ENCODE data around the gene CTNNA3. TPM values are rescaled to one million over a fixed set of nuclear protein-coding genes. Genes with fewer than 3 reads are reported as not detected.

CTNNA3 gene
- total RNA-seq, 2 donors from 2014 or later, result not detected

DNA sequence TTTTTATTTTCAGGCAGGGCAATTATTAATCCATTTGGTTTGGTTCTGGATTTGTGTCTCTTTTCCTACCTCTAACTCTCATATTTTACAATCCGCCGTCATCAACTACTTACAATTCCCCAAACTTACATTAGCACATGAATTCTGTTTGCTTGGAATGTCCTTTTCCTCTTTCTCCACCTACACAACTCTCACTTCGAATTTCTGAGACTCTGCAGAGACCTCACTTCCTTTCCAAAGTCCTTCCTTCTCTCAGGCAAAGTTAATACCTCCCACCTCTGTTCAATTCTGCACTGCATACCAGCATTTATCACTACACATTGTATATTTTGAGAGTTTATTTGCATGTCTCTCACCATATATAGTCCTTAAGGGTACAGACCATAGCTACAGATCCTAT, 892.8 kb downstream of the CTNNA3 start:
- Mint-ChIP-seq H3K27ac (no peak overlapping the region), H3K27me3 (no peaks in the 10 kb centered on the region), H3K36me3 (peaks cover 5% of the 10 kb centered on the region), H3K4me1 (ENCODE audit: low read depth in 2 of 2) (no peaks in the 10 kb centered on the region), H3K9me3 (peaks cover 4% of the 10 kb centered on the region), H3K4me3 (no peak overlapping the region)
- no peak for ATAC-seq
- no peak for DNase-seq (ENCODE audit: low spot score)

DNA sequence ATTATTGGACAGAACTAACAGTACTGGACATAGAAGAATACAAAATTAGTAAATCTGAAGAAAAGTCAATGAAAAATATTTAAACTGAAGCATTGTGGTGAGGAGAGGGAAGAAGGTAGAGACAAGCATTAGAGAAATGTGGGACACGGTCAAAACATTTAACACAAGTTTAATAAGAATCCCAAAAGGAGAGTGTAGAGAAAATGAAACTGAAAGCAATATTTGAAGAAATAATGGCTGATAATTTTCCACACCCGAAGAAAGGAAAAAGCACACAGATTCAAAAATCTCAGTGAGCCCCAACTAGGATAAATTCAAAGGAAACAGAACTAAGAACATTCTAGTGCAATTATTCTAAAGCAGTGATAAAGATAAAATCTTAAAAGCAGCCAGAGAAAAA, 896.5 kb downstream of the CTNNA3 start:
- Mint-ChIP-seq H3K27ac (no peak overlapping the region), H3K4me1 (ENCODE audit: low read depth in 2 of 2) (no peaks in the 10 kb centered on the region), H3K9me3 (peaks cover 13% of the 10 kb centered on the region), H3K4me3 (no peak overlapping the region), H3K36me3 (peaks cover 5% of the 10 kb centered on the region), H3K27me3 (no peaks in the 10 kb centered on the region)
- no peak for ATAC-seq
- DNase-seq (ENCODE audit: low spot score), result no peak

DNA sequence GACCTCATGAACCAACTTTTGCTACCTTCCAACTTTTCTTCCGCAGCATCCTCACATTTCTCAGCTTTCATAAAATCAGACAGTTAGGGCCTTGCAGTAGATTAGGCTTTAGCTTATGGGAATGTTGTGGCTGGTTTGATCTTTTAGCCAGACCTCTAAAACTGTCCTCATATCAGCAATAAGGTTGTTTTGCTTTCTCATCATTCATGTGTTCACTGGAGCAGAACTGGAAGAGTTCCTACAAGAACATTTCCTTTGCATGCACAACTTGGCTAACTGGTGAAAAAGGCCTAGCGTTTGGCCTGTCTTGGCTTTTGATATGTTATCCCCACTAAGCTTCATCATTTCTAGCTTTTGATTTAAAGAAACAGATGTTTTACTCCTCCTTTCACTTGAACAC, 900.1 kb downstream of the CTNNA3 start:
- peaks cover 15% of the 10 kb centered on the region for H3K9me3 Mint-ChIP-seq
- H3K27me3 Mint-ChIP-seq, result no peaks in the 10 kb centered on the region
- H3K27ac Mint-ChIP-seq, result no peak overlapping the region
- DNase-seq (ENCODE audit: low spot score) (no peak), ATAC-seq (no peak)
- H3K4me1 Mint-ChIP-seq (ENCODE audit: low read depth in 2 of 2), result no peaks in the 10 kb centered on the region
- H3K4me3 Mint-ChIP-seq, result no peak overlapping the region
- no peaks in the 10 kb centered on the region for H3K36me3 Mint-ChIP-seq

DNA sequence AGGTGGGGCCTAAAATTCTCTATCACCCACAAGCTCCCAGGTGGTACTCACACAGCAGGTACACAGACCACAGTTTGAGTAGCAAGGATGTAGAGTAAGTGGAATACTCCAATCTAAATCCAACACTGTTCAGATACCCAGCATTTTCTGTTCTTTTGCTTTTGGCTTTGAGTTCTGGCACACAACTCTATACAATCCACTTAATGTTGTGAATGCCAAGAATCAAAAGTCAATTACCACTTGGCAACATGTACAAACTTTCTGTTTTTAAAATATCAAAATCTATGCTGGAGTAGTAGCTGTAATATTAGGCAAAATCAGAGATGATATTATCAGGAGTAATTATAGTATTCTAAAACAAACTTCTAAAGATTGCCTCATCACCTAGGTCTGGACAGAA, 903.6 kb downstream of the CTNNA3 start:
- H3K27me3 Mint-ChIP-seq, result no peaks in the 10 kb centered on the region
- no peaks in the 10 kb centered on the region for H3K4me1 Mint-ChIP-seq (ENCODE audit: low read depth in 2 of 2)
- H3K9me3 Mint-ChIP-seq, result peaks cover 17% of the 10 kb centered on the region
- H3K4me3 Mint-ChIP-seq, result no peak overlapping the region
- no peak for DNase-seq (ENCODE audit: low spot score)
- no peaks in the 10 kb centered on the region for H3K36me3 Mint-ChIP-seq
- H3K27ac Mint-ChIP-seq, result no peak overlapping the region
- ATAC-seq, result no peak

DNA sequence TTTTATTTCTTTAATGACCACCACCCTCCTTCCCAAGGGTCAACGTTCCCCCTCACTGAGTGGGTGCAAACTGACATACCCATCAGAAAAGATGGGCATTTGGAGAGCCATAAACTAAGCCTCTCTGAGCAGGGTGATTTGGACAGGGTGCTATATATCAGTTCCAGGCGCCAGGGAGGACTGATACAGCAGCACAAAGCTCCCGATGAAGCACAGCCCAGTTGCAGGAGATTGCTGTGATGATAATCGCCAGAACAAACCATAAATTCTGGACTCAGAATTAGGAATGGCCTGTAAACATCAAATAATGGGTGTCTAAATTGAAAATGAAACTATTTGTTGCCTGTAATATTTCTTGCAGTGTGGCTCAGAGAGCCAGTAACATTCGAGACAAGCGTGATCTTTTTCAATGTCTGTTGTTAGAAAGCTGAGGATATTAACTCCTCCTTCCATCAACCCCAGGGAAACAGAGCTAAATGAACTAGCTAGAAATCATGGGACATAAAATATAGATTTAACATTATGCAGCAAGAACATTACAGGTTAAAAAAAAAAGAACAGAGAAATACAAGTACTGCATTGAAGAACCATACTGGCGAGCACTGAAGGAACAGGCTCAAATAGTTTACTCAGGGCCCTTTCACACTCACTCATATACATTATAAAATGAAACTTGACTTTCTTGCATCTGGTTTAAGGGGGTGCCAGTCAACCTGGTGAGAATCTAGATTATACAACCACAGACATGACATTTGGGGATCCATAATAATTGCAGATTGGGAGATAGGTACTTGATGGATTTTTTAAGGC, 907.6 kb downstream of the CTNNA3 start:
- H3K4me1 Mint-ChIP-seq (ENCODE audit: low read depth in 2 of 2), result no peaks in the 10 kb centered on the region
- H3K9me3 Mint-ChIP-seq, result peaks cover 8% of the 10 kb centered on the region
- no peak overlapping the region for H3K27ac Mint-ChIP-seq
- ATAC-seq (no peak), DNase-seq (ENCODE audit: low spot score) (no peak)
- H3K36me3 Mint-ChIP-seq, result no peaks in the 10 kb centered on the region
- no peak overlapping the region for H3K4me3 Mint-ChIP-seq
- no peaks in the 10 kb centered on the region for H3K27me3 Mint-ChIP-seq

DNA sequence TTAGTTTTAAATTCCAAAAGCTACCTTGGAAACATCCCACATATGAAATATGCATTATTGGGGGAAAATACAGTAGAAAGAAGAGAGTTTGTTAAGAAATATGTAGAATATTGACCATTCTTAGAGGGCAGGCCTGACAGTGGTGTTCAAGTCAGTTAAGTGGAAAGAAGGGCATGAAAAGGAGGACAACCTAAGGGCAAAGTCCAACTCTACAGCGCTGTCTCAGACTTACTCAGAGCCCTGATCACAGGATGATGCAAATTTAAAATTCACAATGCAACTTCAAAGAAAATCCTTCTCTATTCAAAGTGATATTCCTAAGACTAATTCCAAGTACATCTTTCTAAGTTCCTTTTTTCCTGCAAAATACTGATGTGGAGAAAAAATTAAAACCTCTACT, 909.3 kb downstream of the CTNNA3 start:
- Mint-ChIP-seq H3K36me3 (no peaks in the 10 kb centered on the region), H3K9me3 (peaks cover 8% of the 10 kb centered on the region), H3K4me1 (ENCODE audit: low read depth in 2 of 2) (no peaks in the 10 kb centered on the region), H3K27me3 (no peaks in the 10 kb centered on the region), H3K4me3 (no peak overlapping the region), H3K27ac (no peak overlapping the region)
- DNase-seq (ENCODE audit: low spot score) (no peak), ATAC-seq (no peak)

DNA sequence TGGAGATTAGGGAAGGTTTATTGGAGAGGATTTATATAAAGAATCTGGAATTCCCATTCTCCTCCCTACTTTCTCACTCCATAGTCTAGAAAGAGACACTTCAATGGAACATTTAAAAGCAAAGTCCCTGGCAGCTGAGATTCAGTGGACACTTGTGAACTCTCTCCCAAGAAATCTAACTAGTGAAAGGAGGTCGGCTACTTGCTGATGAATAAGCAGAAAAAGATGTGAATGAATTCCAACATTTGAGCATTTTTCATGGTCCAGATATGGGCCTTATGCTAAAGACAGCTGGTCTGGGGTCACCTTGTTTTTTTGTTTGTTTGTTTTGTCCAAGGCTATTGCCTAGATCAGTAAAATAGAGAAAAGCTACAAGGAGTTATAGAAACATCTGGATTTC, 911.2 kb downstream of the CTNNA3 start:
- no peaks in the 10 kb centered on the region for H3K27me3 Mint-ChIP-seq
- H3K9me3 Mint-ChIP-seq, result peaks cover 5% of the 10 kb centered on the region
- no peak for DNase-seq (ENCODE audit: low spot score)
- no peaks in the 10 kb centered on the region for H3K4me1 Mint-ChIP-seq (ENCODE audit: low read depth in 2 of 2)
- ATAC-seq, result no peak
- no peak overlapping the region for H3K4me3 Mint-ChIP-seq
- no peaks in the 10 kb centered on the region for H3K36me3 Mint-ChIP-seq
- no peak overlapping the region for H3K27ac Mint-ChIP-seq

DNA sequence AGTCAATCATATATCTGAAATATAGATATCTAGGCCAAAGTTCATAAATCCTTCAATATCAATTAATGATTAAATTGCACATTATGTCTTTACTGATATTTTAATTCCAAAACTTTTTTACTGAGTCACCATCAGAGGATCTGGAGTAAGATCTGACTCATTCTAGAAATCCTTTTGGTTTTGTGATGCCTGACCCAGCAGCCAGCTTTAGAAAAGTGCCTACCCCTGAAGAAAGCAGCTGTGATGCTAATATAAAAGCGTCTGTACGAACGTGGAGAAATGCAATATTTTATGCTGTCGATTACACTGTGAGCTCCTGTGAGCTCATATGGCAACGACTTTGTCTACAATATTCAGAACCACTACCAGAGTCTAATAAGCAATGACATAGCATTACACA, 912.7 kb downstream of the CTNNA3 start:
- ATAC-seq (no peak), DNase-seq (ENCODE audit: low spot score) (no peak)
- Mint-ChIP-seq H3K4me1 (ENCODE audit: low read depth in 2 of 2) (no peaks in the 10 kb centered on the region), H3K9me3 (peaks cover 6% of the 10 kb centered on the region), H3K4me3 (no peak overlapping the region), H3K27me3 (no peaks in the 10 kb centered on the region), H3K36me3 (no peaks in the 10 kb centered on the region), H3K27ac (no peak overlapping the region)

DNA sequence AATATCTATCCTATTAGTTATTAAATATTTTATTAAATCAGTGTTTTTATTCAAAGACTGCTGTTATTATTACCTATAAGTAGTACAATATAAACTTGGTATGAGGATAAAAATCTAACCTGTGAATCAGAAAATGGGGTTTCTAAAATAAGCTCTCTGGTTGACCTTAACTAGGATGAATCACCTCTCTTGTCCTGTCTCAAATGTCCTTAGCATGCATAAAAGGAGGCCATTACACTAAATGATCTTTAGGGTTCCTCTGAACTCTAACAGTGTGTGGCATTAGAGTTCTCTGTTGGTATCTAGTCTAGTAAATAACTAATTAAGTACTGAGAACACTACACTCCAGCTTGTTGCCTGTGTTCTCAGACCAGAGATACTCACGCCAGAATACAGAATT, 913.2 kb downstream of the CTNNA3 start:
- Mint-ChIP-seq H3K9me3 (peaks cover 6% of the 10 kb centered on the region), H3K27ac (no peak overlapping the region), H3K4me3 (no peak overlapping the region), H3K36me3 (no peaks in the 10 kb centered on the region), H3K4me1 (ENCODE audit: low read depth in 2 of 2) (no peaks in the 10 kb centered on the region), H3K27me3 (no peaks in the 10 kb centered on the region)
- ATAC-seq (no peak), DNase-seq (ENCODE audit: low spot score) (no peak)

DNA sequence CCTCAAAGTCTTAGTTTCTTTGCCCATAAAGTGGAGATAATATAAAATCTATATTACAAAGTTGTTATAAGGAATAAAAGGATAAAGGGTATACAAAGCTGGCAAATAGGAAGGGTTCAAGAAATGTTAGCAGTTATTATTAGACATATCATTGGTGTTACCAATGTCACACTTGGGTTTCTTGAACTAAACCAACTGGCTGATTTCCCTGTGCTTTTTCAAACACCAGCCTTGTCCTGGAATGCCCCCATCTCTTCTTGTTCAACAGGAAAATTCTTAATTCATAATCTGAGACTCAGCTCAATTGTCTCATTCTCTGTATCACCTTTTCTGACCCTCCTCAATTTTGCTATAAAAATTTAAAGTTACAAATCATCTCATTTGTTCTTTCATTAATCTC, 913.9 kb downstream of the CTNNA3 start:
- Mint-ChIP-seq H3K27me3 (no peaks in the 10 kb centered on the region), H3K4me1 (ENCODE audit: low read depth in 2 of 2) (no peaks in the 10 kb centered on the region), H3K9me3 (peaks cover 6% of the 10 kb centered on the region), H3K4me3 (no peak overlapping the region), H3K36me3 (peaks cover 3% of the 10 kb centered on the region), H3K27ac (no peak overlapping the region)
- ATAC-seq (no peak), DNase-seq (ENCODE audit: low spot score) (no peak)

DNA sequence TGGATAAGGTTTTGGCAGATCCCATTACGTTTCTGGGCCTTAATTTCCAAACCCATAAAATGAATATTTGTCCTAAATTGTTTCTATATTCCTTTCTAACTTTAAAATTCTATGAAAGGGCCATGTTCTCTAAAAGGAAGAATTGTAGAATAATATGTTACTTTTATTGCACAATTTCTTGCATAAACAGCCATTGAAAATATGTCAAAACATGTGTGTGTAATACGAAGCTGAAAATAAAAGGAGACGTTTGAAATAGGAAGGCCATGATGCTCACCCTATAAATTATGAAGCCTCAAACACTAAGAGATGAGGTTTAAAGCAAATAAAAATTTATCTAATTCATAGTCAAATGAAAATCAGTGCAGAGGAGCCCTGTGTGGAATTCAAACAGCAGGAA, 915.2 kb downstream of the CTNNA3 start:
- H3K36me3 Mint-ChIP-seq, result peaks cover 6% of the 10 kb centered on the region

DNA sequence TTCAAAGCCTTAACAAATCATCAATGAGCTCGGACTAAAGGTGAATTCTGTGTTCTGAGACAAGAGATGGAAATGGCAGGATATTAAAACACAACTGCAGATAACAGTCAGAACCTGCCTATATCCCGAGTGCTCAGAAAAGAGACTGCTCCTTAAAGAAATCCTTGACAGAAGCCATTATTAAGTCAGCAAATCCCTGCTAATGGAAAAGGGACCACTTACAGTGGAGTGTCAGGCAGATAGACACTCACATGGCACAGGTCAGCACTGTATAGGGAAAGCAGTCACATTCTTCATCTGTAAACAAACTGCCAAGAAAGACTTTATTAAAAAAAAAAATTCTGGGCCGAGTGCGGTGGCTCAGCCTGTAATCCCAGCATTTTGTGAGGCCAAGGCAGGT, 917.6 kb downstream of the CTNNA3 start:
- Mint-ChIP-seq H3K4me1 (ENCODE audit: low read depth in 2 of 2) (no peaks in the 10 kb centered on the region), H3K27me3 (no peaks in the 10 kb centered on the region), H3K27ac (no peak overlapping the region)

More for the DNA sequence above, 915.2 kb downstream of the CTNNA3 start:
- Mint-ChIP-seq H3K27ac (no peak overlapping the region), H3K4me1 (ENCODE audit: low read depth in 2 of 2) (no peaks in the 10 kb centered on the region), H3K4me3 (no peak overlapping the region), H3K9me3 (peaks cover 6% of the 10 kb centered on the region), H3K27me3 (no peaks in the 10 kb centered on the region)
- ATAC-seq (no peak), DNase-seq (ENCODE audit: low spot score) (no peak)

DNA sequence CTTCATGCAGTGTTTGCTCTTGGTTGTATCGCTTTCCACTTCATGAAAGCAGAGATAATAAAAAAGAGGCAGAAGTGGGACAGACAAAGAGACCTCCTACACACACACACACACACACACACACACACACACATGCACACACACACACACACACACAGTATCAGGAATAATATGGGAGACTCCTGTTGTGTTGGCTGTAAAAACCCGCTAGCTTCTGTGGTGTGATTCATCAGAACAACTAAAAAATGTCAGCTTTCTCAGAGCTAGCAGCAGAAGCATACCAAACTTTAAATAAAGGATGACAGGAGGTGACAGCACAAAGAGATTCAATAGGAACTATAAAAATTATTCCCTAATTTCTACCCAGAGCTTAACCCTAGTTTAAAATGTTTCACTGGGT, 918.3 kb downstream of the CTNNA3 start:
- Mint-ChIP-seq H3K27me3 (no peaks in the 10 kb centered on the region), H3K4me3 (no peak overlapping the region), H3K4me1 (ENCODE audit: low read depth in 2 of 2) (no peaks in the 10 kb centered on the region), H3K9me3 (peaks cover 13% of the 10 kb centered on the region), H3K27ac (no peak overlapping the region), H3K36me3 (peaks cover 6% of the 10 kb centered on the region)
- ATAC-seq (no peak), DNase-seq (ENCODE audit: low spot score) (no peak)

More for the DNA sequence above, 917.6 kb downstream of the CTNNA3 start:
- Mint-ChIP-seq H3K4me3 (no peak overlapping the region), H3K36me3 (peaks cover 6% of the 10 kb centered on the region), H3K9me3 (peaks cover 8% of the 10 kb centered on the region)
- DNase-seq (ENCODE audit: low spot score) (no peak), ATAC-seq (no peak)

DNA sequence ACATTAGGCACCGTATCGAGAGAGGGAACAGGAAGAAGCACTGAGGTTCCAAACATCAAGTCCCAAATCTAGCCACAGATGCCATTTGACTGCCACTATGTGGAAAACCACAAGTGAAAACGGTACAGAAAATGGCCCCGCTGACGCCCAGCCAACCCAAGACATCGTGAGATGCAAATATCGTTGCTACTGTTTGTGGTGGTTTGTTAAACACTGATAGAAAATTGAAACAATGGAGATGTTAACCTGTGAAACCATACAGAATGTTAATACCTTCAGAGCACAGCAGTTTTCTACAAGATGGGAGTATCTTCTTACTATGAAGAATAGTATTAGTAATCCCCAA, 922.5 kb downstream of the CTNNA3 start:
- no peak overlapping the region for H3K4me3 Mint-ChIP-seq
- H3K27ac Mint-ChIP-seq, result no peak overlapping the region
- H3K27me3 Mint-ChIP-seq, result no peaks in the 10 kb centered on the region
- ATAC-seq (no peak), DNase-seq (ENCODE audit: low spot score) (no peak)
- peaks cover 6% of the 10 kb centered on the region for H3K36me3 Mint-ChIP-seq
- H3K4me1 Mint-ChIP-seq (ENCODE audit: low read depth in 2 of 2), result no peaks in the 10 kb centered on the region
- peaks cover 13% of the 10 kb centered on the region for H3K9me3 Mint-ChIP-seq

Data from natural killer cell treated with Interleukin-12 subunit alpha and Interleukin-12 subunit beta and Interleukin-15 and Interleukin-18, amount 100 ng/mL, for 72 hours (primary cell).